Mononuclear cell (primary cell): ENCODE measurements around the gene ITLN1. TPM values are rescaled to one million over a fixed set of nuclear protein-coding genes. Genes with fewer than 3 reads are reported as not detected.

Experiments
- H3K27me3 ChIP-seq: 2 replicates; pipeline ENCODE4 v1.6.0; 2011; ENCODE audit warnings: low read length, control low read depth; ENCODE audit not compliant: insufficient read depth
- H3K4me1 ChIP-seq: 2 replicates; pipeline ENCODE4 v1.5.1; 2011; ENCODE audit warnings: mild to moderate bottlenecking, low read length, control low read depth; ENCODE audit not compliant: insufficient read depth
- H3K4me3 ChIP-seq: 2 replicates; pipeline ENCODE4 v1.5.1; 2011; ENCODE audit warnings: mild to moderate bottlenecking, low read length, moderate library complexity
- H3K9me3 ChIP-seq: 2 replicates; pipeline ENCODE4 v1.5.1; 2011; ENCODE audit warnings: low read depth, mild to moderate bottlenecking, control low read depth, low read length
- total RNA-seq: library from RNA; depleted of rRNA; stranded (reverse); fragments of >200 nt; gene quantifications from one replicate; pipeline ENCODE4 v1.2.3, GENCODE V29; 2012

The ITLN1 gene
- total RNA-seq, 1 donor = 0.42 TPM

DNA sequence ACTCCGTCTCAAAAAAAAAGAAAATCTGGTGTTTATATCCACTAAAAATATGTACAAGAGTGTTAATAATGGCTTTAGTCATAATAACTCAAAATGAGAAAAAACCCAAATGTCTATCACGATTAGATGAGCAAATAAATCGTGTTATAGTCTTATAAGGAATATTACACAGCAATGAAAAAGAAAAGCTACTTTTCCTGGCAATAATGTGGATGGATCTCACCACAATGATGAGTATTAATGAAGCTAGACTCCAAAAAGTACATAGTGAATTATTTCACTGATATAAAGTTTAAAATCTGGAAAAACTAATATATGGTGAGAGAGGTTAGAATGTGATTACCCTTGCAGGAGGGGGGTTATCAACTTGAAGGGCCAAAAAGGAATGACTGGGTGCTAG lies 32.0 kb downstream of the ITLN1 start:
- H3K4me1 ChIP-seq = peaks cover 33% of the 10 kb centered on the region
- no peaks in the 10 kb centered on the region for H3K9me3 ChIP-seq
- no peak overlapping the region for H3K4me3 ChIP-seq
- H3K27me3 ChIP-seq = no peaks in the 10 kb centered on the region

DNA sequence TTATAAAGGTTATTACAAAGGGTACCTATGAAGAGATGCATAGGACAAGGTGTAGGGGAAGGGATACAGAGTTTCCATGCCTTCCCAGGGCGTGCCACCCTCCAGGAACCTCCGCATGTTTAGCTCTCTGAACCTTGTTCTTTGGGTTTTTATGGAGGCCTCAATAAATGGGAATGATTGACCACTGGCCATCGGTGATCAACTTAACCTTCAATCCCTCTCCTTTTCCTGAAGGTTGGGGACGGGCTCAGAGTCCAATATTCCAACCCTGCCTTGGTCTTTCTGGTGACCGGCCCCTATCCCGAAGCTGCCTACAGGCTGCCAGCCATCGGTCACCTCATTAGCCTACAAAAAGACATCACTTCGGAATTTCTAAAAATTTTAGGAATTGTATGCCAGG lies 34.0 kb downstream of the ITLN1 start:
- Histone ChIP-seq H3K27me3 (no peaks in the 10 kb centered on the region), H3K4me3 (no peak overlapping the region), H3K4me1 (peaks cover 20% of the 10 kb centered on the region), H3K9me3 (no peaks in the 10 kb centered on the region)

DNA sequence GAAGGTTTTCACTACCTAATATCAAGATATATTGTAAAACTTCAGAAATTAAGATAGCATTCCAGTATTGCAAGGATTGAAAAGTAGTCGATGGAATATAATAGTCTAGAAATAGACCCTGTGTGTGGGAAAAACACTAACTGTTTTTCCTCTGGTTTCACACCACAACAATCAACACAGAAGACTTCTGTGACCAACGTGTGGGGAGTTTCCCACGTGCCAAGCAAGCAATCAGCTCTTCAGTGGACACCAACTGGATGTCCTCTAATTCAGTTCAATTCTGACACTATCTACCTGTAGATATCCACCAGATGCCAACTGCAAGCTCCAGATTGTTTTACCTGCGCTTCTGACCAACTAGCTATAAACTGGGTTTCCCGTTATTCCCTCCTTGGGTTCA lies 34.4 kb downstream of the ITLN1 start:
- Histone ChIP-seq H3K9me3 (no peaks in the 10 kb centered on the region), H3K27me3 (no peaks in the 10 kb centered on the region), H3K4me3 (no peak overlapping the region), H3K4me1 (peaks cover 17% of the 10 kb centered on the region)

GRCh38 chr1:160846281-160846680 lies 38.7 kb downstream of the ITLN1 start:
- H3K27me3 ChIP-seq = no peaks in the 10 kb centered on the region
- no peaks in the 10 kb centered on the region for H3K9me3 ChIP-seq
- no peak overlapping the region for H3K4me3 ChIP-seq
- peaks cover 43% of the 10 kb centered on the region for H3K4me1 ChIP-seq

GRCh38 chr1:160844447-160845232 lies 40.3 kb downstream of the ITLN1 start:
- Histone ChIP-seq H3K9me3 (no peaks in the 10 kb centered on the region), H3K4me1 (peaks cover 46% of the 10 kb centered on the region), H3K27me3 (no peaks in the 10 kb centered on the region), H3K4me3 (no peak overlapping the region)

DNA sequence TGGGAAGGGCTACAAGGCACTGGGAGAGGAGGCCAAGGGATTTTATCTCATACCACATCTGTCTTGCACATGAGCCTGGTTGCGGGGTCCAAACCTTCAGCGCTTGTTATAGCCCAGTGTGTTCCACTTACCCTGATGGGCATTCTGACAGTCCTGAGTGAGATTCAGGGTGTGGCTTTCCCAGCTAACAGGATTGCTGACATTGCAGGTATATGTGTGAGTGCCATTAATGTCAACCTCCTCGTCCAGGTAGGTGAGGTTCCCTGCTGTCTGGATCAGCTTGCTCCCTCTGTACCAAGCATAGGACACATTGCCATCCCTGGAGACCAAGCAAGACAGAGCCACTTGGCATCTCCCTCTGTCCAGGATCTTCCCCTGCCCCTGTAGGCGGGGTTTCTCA lies 43.9 kb downstream of the ITLN1 start:
- Histone ChIP-seq H3K9me3 (no peaks in the 10 kb centered on the region), H3K27me3 (no peaks in the 10 kb centered on the region), H3K4me3 (no peak overlapping the region), H3K4me1 (peaks cover 82% of the 10 kb centered on the region)

DNA sequence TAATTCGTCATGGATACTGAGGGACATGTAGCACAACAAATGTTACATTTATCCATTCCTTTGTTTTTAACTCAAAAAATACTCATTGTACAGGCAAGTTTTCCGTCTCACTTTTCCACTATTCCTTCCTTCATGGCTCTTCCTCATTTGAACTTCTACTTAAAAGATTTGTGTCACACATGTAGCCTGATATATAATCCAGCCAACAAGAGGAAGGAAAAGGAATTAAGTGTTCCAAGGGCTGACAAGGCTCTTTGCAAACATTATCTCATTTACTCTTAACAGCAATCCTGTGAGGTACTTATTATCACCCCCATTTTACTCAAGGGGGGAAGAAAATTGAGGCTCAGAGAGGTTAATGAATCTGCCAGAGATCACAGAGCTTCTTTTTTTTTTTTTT lies 45.2 kb downstream of the ITLN1 start:
- Histone ChIP-seq H3K9me3 (no peaks in the 10 kb centered on the region), H3K4me1 (peaks cover 86% of the 10 kb centered on the region), H3K27me3 (no peaks in the 10 kb centered on the region), H3K4me3 (no peak overlapping the region)

- Histone ChIP-seq H3K4me3 (no peak overlapping the region), H3K4me1 (peaks cover 81% of the 10 kb centered on the region), H3K27me3 (no peaks in the 10 kb centered on the region), H3K9me3 (no peaks in the 10 kb centered on the region)
Observed at GRCh38 chr1:160838888-160839287, 46.1 kb downstream of the ITLN1 start.

DNA sequence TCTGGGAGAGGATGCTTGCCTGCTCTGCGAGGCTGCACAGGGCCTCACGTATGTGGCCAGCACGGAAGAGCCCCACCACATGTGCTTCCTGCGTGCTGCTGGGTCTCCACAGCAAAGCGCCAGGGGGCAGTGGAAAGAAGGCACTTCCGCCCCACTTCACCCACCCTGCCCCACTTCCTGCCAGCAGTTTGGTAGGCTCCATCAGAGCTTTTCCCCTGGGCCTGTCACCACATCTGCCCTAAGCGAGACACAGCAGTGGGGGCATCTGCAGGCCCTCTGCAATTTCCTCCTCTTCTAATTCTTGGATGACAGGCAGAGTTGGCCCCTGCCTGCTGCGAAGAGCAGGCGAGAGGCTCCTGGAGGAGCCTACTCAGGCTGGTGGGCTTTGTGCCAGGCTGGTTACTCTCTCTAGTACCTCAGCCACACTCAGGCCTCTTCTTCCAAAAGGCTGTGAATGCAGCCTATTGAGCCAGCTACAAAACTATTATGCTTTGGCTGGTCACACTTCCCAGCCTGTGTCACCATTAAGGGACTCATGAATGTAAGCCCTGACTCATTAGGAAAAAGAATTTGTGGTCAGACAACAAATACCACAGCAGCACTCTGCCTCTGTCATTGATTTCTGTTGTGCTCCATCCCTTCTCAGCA lies 47.3 kb downstream of the ITLN1 start:
- Histone ChIP-seq H3K9me3 (no peaks in the 10 kb centered on the region), H3K27me3 (no peaks in the 10 kb centered on the region), H3K4me1 (peaks cover 69% of the 10 kb centered on the region), H3K4me3 (no peak overlapping the region)

- no peak overlapping the region for H3K4me3 ChIP-seq
- H3K4me1 ChIP-seq = peaks cover 66% of the 10 kb centered on the region
- no peaks in the 10 kb centered on the region for H3K9me3 ChIP-seq
- H3K27me3 ChIP-seq = no peaks in the 10 kb centered on the region
Observed at GRCh38 chr1:160836981-160837557, 47.9 kb downstream of the ITLN1 start.

GRCh38 chr1:160836561-160836960 lies 48.4 kb downstream of the ITLN1 start:
- H3K4me3 ChIP-seq = no peak overlapping the region
- H3K9me3 ChIP-seq = no peaks in the 10 kb centered on the region
- H3K27me3 ChIP-seq = no peaks in the 10 kb centered on the region
- peaks cover 62% of the 10 kb centered on the region for H3K4me1 ChIP-seq

DNA sequence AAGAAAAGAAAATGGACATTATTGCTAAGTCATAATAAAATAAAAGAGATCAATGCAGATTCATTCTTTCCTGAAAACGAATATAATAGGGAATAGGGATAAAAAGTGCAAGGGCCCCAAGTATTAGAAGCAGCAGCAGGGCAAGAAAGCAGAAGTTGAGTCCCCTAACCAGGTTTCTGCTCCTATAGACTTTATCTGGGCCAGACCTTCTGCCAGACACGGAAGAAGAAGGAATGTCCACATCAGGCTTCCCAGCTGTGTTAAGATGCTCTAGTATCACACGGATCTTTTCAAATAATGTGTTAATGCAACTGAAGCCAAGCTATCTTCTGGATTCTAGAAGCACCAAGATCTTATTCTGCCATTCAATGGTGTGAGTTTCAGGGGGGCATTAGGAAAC lies 49.2 kb downstream of the ITLN1 start:
- Histone ChIP-seq H3K4me1 (peaks cover 59% of the 10 kb centered on the region), H3K4me3 (no peak overlapping the region), H3K9me3 (no peaks in the 10 kb centered on the region), H3K27me3 (no peaks in the 10 kb centered on the region)

DNA sequence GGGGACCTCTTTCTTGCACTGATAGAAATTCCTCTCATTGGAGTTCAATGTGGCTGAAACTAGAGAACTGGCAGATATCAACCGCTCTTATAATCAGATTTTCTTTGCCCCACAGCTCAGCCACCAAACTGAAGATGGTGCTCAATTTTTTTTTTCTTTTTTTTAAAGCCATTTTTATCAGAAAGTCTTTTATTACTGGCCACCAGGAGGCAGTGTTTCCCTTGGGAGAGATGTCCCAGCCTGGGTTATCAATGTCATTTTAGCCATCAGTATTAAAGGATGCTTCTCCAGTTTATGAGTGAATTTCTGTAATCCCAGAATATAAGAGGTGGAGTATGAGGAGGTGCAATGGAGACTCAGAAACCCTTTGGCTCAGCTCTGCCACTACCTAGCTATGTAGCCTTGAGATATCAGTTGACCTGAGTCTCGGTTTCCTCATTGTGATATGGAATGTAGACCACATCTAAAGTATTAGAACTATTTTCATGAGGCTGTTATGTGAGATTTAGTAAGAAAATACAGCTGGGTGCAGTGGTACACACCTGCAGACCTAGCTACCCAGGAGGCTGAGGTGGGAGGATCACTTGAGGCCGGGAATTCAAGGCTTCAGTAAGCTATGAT lies 49.9 kb downstream of the ITLN1 start:
- Histone ChIP-seq H3K27me3 (no peaks in the 10 kb centered on the region), H3K4me1 (peaks cover 55% of the 10 kb centered on the region), H3K4me3 (no peak overlapping the region), H3K9me3 (no peaks in the 10 kb centered on the region)

GRCh38 chr1:160830321-160831153 lies 54.4 kb downstream of the ITLN1 start:
- H3K27me3 ChIP-seq = no peaks in the 10 kb centered on the region
- H3K4me3 ChIP-seq = no peak overlapping the region
- no peaks in the 10 kb centered on the region for H3K9me3 ChIP-seq
- H3K4me1 ChIP-seq = peaks cover 11% of the 10 kb centered on the region

GRCh38 chr1:160829766-160830165 lies 55.2 kb downstream of the ITLN1 start:
- Histone ChIP-seq H3K4me1 (peaks cover 4% of the 10 kb centered on the region), H3K9me3 (no peaks in the 10 kb centered on the region), H3K27me3 (no peaks in the 10 kb centered on the region), H3K4me3 (no peak overlapping the region)
